Testis (tissue), 3 donors: ENCODE measurements around the gene TNKS1BP1. TPM values are rescaled to one million over a fixed set of nuclear protein-coding genes. Genes with fewer than 3 reads are reported as not detected.
A peak's percentile ranks its signal among the peaks of the same experiment; 100 is the strongest.

Experiments used
- DNase-seq: peaks from one replicate; pipeline ENCODE4 v3.0.0-alpha.2; 2019
- H3K27ac ChIP-seq, 2 donors: fragments of 200-600 bp; sonication (generic); one replicate each; pipeline ENCODE4 v1.5.1; 2019
- H3K27me3 ChIP-seq: fragments of 200-600 bp; sonication (generic); one replicate; pipeline ENCODE4 v1.5.1; 2019
- H3K36me3 ChIP-seq: fragments of 200-600 bp; sonication (generic); one replicate; pipeline ENCODE4 v1.5.1; 2017; ENCODE audit warnings: low read depth; ENCODE audit errors: missing control alignments
- H3K4me1 ChIP-seq: fragments of 200-600 bp; sonication (generic); one replicate; pipeline ENCODE4 v1.5.1; 2019
- H3K4me3 ChIP-seq, 2 donors: fragments of 200-600 bp; sonication (generic); one replicate each; pipeline ENCODE4 v1.5.1; 2017 to 2019
- H3K9me3 ChIP-seq: fragments of 200-600 bp; sonication (generic); one replicate; pipeline ENCODE4 v1.5.1; 2017
- POLR2A ChIP-seq: fragments of 450-650 bp; IDR thresholded peaks from one replicate; pipeline ENCODE4 v1.6.1; 2017; ENCODE audit warnings: antibody characterized with exemption, mild to moderate bottlenecking, moderate library complexity
- WGBS, 2 donors: methylation state at CpG; one replicate each; pipeline ENCODE4 v1.1.5; 2018; 5-methylcytosine and 5-hydroxymethylcytosine counted together
- intact Hi-C: fragments of 100-400 bp; cut with DNase I; formaldehyde crosslinking; loops from one replicate; pipeline ENCODE4 v1.15.1; 2023; ENCODE audit warnings: low total_unique reads
- polyA plus RNA-seq: library from polyadenylated mRNA; stranded (reverse); fragments of 350-450 nt; fragmentation: Illumina TruSeq; extraction: RNeasy Lipid Tissue Mini Kit (QIAGEN cat#74804); gene quantifications from one replicate; pipeline ENCODE4 v1.2.3, GENCODE V29; 2014; ENCODE audit warnings: low read depth, low replicate concordance; ENCODE audit not compliant: insufficient read depth
- total RNA-seq, 2 donors: library from RNA; depleted of rRNA; stranded (reverse); fragments of >200 nt; gene quantifications; one replicate each; pipeline ENCODE4 v1.2.3, GENCODE V29; 2016
- TF ChIP-seq, protein P1 (sequence below), 3 experiments: fragments of 450-650 bp in 2 of 3; fragments of 200-600 bp in 1 of 3; sonication (generic) in 1 of 3; IDR thresholded peaks; one replicate each; pipeline ENCODE4 v1.5.1; 2016 to 2019; ENCODE audit warnings: antibody characterized with exemption in 3 of 3, mild to moderate bottlenecking in 2 of 3, moderate library complexity in 1 of 3

The TNKS1BP1 gene
- total and polyA plus RNA-seq, 3 donors from 2014 or later: 62.3 to 99.4 (median 85.2) TPM

DNA sequence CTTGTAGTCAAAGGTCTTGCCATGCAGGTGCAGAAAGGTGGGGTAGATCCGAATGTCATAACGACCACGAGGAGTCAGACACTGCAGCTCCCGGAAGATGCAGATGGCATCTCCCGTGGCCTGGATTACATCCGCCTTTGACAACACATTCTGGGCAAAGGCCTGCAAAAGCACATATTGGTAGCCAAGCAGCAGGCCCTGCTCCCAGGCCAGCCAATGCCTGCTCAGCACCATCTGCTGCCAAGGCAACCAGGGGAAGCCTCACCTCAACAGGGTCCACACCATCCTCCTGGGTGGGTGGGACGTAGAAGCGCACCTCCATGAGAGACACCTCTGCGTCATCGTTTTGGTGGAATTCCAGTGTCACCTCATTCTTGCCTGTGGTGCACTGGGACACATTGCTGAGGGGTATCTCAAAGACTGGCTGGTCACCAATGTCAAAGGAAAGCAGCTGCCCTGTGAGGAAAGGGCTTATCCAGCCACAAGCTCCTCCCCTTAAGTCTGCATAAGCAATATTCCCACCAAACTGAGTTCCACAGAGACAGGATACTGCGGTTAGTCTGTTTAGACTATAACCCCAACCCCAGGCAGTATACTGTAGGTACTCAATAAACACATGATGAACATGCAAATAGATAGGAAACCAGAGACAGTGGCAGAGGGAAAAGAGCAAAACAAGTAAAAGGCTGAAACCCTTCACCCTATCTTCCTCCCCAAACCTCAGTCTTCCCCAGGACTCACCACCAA, 8.1 kb upstream of the TNKS1BP1 start:
- H3K9me3 ChIP-seq: no peaks in the 10 kb centered on the region
- no peak for DNase-seq
- H3K4me1 ChIP-seq: peaks cover 9% of the 10 kb centered on the region
- no peak overlapping the region for H3K27ac ChIP-seq
- no peaks in the 10 kb centered on the region for H3K27me3 ChIP-seq
- intact Hi-C loops: no loop called here
- 89 to 94% methylated on average over 8 to 11 of the region's 11 CpGs for WGBS, 2 donors
- no peaks in the 10 kb centered on the region for H3K36me3 ChIP-seq
- TF ChIP-seq POLR2A: no peak
- TF ChIP-seq, protein P1, sequence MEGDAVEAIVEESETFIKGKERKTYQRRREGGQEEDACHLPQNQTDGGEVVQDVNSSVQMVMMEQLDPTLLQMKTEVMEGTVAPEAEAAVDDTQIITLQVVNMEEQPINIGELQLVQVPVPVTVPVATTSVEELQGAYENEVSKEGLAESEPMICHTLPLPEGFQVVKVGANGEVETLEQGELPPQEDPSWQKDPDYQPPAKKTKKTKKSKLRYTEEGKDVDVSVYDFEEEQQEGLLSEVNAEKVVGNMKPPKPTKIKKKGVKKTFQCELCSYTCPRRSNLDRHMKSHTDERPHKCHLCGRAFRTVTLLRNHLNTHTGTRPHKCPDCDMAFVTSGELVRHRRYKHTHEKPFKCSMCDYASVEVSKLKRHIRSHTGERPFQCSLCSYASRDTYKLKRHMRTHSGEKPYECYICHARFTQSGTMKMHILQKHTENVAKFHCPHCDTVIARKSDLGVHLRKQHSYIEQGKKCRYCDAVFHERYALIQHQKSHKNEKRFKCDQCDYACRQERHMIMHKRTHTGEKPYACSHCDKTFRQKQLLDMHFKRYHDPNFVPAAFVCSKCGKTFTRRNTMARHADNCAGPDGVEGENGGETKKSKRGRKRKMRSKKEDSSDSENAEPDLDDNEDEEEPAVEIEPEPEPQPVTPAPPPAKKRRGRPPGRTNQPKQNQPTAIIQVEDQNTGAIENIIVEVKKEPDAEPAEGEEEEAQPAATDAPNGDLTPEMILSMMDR (IDR thresholded peaks at IDR 0.05): no peak
- H3K4me3 ChIP-seq: no peak overlapping the region

- Histone ChIP-seq H3K4me1 (peaks cover 9% of the 10 kb centered on the region), H3K9me3 (no peaks in the 10 kb centered on the region), H3K36me3 (no peaks in the 10 kb centered on the region), H3K27ac (no peak overlapping the region), H3K27me3 (no peaks in the 10 kb centered on the region), H3K4me3 (no peak overlapping the region)
- intact Hi-C loops: no loop called here
- 95 to 98% methylated on average over 12 to 14 of the region's 14 CpGs for WGBS, 2 donors
- TF ChIP-seq, protein P1 (IDR thresholded peaks at IDR 0.05): no peak
- TF ChIP-seq POLR2A: no peak
- DNase-seq: no peak
These were observed 7.0 kb upstream of the TNKS1BP1 start for GRCh38 chr11:57331720-57332119.

- no peaks in the 10 kb centered on the region for H3K9me3 ChIP-seq
- H3K27ac ChIP-seq: no peak overlapping the region
- no peak overlapping the region for H3K4me3 ChIP-seq
- peaks cover 19% of the 10 kb centered on the region for H3K4me1 ChIP-seq
- DNase-seq: no peak
- H3K36me3 ChIP-seq: no peaks in the 10 kb centered on the region
- TF ChIP-seq, protein P1 (IDR thresholded peaks at IDR 0.05): no peak
- TF ChIP-seq POLR2A: no peak
- 87 to 95% methylated on average over 9 of the region's 9 CpGs for WGBS, 2 donors
- intact Hi-C loops: no loop called here
- no peaks in the 10 kb centered on the region for H3K27me3 ChIP-seq
These were observed 5.3 kb upstream of the TNKS1BP1 start for GRCh38 chr11:57330029-57330428.

GRCh38 chr11:57327721-57328120, 3.0 kb upstream of the TNKS1BP1 start:
- Histone ChIP-seq H3K27me3 (no peaks in the 10 kb centered on the region), H3K27ac (no peak overlapping the region), H3K4me3 (no peak overlapping the region), H3K36me3 (no peaks in the 10 kb centered on the region), H3K9me3 (no peaks in the 10 kb centered on the region), H3K4me1 (peaks cover 20% of the 10 kb centered on the region)
- intact Hi-C loops: no loop called here
- 97 to 98% methylated on average over 4 to 5 of the region's 5 CpGs for WGBS, 2 donors
- DNase-seq: no peak
- TF ChIP-seq, protein P1 (IDR thresholded peaks at IDR 0.05): no peak
- no peak for TF ChIP-seq POLR2A

- H3K27me3 ChIP-seq: no peaks in the 10 kb centered on the region
- 0 to 1% methylated on average over 6 of the region's 6 CpGs for WGBS, 2 donors
- peak overlapping the region; percentile 88 to 90 for H3K4me3 ChIP-seq
- intact Hi-C loops: no loop called here
- DNase-seq: peak; percentile 70
- H3K4me1 ChIP-seq: peaks cover 33% of the 10 kb centered on the region
- no peaks in the 10 kb centered on the region for H3K36me3 ChIP-seq
- H3K9me3 ChIP-seq: no peaks in the 10 kb centered on the region
- peak overlapping the region; percentile 73 to 98 for H3K27ac ChIP-seq
- no peak for TF ChIP-seq POLR2A
- TF ChIP-seq, protein P1 (IDR thresholded peaks at IDR 0.05): no peak
These were observed 940 bp upstream of the TNKS1BP1 start for GRCh38 chr11:57325735-57326048.
